Measurements from ENCODE around the gene SCAMP5.

The SCAMP5 gene, protein sequence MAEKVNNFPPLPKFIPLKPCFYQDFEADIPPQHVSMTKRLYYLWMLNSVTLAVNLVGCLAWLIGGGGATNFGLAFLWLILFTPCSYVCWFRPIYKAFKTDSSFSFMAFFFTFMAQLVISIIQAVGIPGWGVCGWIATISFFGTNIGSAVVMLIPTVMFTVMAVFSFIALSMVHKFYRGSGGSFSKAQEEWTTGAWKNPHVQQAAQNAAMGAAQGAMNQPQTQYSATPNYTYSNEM

DNA sequence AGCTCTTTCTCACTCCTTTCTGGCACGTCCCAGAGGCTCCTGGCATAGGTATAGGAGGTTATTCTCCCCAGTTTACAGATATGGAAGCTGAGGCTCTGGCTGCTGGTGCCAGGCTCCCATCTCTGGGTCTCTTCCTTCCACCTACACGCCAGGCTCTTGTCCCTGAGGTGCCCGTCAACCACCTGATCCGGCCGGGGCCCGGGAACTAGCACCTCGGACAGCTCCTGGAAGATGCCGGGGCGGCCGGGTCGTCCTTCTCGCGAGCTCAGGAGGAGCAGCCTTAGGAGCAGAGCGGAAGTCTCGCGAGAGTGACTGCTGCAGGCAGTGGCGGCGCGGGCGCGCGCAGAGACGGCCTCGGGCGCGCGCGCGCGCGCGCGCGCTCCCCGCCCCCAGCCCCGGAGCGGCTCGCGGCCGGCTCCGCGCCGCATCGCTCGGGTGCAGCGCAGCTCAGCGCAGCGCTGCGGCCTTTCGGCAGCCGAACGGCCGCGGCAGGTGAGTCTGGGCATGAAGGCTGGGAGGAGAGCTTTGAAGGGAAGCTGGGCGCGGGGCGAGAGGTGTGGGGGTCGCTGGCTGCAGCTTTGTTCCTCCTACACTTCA, at the start of gene SCAMP5:
Gene SCAMP5, plus strand, starts transcription at position 382 of the 597 bp plus-strand sequence. CDS start 16,277 bp downstream, outside the sequence.
- DNase-seq: peak; percentile 95

DNA sequence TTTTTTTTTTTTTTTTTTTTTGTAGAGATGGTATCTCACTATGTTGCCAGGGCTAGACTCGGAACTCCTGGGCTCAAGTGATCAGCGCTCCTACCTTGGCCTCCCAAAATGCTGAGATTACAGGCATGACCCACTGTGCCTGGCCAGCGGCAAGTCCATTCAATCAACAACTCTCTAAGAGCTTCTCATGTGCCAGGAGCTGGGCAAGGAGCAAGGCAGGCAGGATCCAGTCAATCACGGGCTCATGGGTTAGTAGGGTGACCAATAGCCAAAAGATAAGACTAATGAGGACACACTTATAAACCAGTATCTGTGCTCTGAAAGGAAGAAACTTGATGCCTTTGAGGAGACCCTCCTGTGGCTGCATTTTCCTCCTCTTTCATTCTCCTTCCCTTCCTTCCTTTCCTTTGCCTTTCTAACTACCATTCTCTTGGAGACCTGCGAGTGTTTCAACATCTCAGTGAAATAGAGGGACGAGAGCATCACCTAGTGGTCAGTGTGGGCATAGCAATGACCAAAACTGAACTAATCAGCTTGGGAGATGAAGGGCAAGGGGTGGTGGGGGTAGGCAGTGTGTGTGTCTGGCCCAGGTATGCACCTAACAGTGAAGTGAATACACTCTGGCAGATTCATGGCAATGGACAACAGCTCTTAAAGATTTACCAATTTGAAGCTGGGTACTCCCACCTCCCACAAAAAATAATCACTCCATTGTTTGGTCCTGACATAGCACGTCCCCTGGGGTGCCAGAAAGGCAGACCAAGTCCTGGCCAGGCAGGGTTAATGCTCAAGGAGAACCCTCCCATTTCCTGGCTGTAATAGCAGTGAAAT, 45.1 kb upstream of the SCAMP5 start:
- peak; percentile 80 for DNase-seq

DNA sequence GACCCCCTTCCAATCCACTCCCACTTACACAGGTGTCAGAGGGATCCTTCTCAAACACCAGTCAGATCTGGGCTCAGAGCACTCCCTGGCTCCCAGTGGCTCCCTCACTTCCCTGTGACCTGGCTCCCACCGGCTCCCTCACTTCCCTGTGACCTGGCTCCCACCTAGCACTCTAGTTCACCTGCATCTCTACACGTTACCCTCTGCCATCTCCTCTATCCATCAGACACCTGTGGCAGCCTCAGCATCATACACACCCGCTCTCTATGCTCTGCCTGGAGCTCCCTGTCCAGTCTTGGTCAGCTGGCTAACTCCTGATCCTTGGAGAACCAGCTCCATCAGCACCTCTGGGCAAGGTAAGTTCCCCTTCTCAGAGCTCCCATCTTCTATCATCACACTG, 44.4 kb upstream of the SCAMP5 start:
- no peak for DNase-seq

DNA sequence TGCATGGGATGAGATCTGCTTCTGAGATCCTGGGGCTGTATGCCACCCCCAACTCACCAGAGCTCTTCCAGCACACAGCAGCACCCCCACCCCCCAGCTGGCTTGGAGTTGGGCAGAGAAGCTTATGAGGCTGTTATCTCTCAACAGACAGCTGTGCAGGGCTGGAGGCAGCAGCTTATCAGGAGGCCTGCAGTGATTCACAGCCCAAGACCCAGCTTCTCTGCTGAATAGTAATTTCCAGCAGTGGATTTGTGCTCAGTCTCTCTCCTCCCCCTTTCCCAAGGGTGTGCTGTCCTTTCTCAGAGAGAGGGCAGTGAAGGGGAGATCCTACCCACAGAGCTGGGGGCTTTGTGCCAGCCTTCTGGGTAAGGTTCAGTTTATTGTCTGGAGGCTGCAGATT, 40.8 kb upstream of the SCAMP5 start:
- no peak for DNase-seq

DNA sequence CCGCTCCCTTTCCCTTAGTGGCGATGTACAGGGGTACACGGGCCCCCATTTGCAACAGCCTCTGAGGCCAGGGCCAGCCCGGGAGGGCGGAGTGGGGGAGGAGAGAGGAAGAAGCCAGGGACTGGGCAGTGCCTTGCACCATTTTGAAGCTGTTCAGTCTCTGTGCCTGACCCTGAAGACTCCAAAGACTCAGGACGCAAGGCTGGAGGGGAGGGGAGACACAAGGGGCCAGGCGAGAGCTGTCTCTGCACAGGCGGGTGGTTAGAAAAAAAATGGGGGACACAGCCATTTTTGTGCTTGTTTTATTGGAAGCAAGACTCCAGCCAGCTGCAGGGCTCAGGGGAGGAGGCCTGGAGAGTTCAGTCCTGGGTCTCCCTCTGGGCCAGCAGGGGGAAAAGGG, 40.3 kb upstream of the SCAMP5 start:
- no peak for DNase-seq

DNA sequence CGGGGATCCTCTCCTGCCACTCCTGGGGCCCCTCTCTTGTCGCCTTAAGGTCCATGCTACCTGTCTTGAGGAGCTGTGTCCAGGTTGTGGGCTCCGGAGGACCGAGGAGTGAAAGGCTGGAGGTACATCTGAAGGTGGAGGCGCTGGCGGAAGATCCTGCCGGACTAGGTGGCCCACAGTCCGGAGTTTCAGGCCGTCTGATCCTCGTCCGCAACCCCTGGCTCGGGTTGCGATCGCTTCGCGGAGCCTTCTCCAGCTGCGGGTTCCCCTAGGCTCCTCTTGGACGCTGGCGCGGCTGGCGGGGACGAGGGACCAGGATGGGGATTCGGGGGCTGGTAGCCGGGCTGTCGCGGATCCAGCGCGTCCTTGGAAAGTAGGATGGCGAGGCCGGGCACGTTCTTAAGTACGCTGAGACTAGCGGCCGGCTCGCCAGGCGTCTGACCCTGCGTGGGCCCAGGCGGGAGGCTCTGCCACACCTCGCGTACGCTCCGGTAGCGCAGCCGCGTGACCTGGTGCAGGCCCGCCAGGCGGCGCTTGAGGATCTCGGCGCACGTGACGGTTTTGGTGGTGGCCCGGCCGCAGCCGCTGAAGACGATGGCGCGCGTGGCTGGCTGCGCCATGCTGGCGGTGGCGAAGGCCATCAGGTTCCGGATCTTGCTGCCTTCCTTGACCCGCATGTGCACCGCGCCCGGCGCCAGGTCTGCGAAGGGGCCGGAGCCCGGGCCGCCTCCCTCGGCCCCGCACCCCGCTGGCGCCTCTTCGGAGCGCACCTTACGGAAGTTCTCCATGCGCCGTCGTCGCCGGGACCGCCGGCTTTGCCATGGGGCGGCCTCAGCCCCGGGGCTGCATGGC, 39.3 kb upstream of the SCAMP5 start:
- peak; percentile 81 for DNase-seq

DNA sequence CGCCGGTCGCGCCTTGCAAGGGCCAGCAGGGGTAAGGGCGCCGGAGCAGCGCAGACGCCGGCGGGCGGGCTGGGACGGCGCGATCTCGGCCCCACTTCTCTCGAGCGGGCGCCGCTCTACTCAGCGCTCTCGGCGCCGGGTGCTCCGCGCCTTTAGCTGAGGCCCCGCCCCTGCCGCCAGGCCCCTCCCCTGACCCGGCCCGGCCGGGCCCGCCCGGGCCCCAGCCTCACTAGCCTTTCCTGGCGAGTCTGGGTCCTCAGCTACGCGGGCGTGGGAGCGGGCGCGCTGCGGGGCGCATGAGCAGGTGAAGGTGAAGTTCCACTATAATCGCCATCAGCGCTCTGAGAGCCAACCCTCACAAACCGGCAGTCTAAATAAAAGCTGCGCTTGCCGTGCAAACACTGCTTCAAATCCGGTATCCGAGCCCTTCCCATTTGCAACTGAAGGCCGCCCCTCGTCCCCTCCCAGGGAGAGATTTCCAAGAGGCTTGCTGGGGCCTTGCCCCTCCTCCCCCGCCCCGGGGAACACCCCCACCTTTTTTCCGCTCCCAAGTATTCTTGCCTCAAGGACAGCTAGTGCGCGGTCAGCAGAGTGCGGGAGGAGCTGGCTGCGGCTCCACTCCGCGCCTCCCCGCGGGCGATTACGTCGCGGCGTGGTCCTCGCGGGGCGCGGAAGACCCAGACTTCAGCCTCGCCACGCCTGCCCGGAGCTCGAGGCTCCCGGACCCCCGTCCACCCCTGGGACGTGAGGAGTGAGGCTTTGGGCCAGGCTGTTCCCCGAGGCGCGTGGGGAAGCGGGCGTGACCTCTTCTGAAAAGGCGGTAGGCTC, 38.5 kb upstream of the SCAMP5 start, which contains the start of gene RPP25:
Gene RPP25, minus strand, starts transcription at position 125 of the 828 bp plus-strand sequence. CDS start 189 bp downstream, outside the sequence.
- peak; percentile 83 for DNase-seq

DNA sequence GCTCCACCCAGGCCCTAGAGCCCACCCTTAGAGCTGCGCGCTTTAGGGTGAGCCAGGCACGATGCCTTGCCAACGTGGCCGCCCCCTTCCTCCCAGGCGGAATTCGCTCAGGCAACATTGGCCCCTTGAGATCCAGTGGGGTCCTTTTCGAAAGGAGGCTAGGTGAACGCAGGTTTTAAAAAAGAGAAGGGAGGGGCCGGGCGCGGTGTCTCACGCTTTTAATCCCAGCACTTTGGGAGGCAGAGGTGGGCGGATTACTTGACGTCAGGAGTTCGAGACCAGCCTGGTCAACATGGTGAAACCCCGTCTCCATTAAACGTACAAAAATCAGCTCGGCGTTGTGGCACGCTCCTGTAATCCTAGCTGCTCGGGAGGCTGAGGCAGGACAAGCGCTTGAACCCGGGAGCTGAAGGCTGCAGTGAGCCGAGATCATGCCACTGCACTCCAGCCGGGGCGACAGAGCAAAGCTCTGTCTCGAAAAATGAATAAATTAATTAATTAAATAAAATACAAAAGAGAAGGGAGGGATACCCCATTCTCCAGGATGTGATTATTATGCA, 37.8 kb upstream of the SCAMP5 start:
- DNase-seq: no peak

DNA sequence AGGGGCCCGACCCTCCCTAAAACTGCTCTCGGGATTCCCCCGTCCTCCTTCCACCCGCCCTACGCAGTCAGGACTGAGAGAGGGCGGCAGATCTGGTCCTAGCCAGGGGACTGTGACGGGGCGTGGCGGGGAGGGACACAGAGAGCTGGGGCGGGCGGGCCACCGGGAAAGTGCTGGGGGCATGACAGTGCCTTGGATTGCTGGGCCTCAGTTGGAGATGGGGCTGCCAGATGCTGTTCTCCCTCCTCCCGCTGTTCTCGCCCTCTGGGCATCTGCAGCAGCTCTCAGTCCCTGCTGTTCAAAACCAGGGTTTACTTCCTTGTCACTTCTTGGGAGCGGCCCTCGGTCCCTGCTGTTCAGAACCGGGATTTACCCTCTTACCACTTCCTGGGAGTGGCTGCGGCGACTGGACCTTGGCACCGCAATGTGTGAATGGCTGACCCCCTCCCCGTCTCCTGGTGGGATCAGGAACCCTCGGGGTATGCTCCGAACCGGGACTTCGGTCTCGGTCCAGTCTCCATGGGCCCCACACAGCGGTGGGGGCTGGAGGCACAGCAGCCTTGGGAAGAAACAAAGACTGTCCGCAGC, 36.9 kb upstream of the SCAMP5 start:
- no peak for DNase-seq

DNA sequence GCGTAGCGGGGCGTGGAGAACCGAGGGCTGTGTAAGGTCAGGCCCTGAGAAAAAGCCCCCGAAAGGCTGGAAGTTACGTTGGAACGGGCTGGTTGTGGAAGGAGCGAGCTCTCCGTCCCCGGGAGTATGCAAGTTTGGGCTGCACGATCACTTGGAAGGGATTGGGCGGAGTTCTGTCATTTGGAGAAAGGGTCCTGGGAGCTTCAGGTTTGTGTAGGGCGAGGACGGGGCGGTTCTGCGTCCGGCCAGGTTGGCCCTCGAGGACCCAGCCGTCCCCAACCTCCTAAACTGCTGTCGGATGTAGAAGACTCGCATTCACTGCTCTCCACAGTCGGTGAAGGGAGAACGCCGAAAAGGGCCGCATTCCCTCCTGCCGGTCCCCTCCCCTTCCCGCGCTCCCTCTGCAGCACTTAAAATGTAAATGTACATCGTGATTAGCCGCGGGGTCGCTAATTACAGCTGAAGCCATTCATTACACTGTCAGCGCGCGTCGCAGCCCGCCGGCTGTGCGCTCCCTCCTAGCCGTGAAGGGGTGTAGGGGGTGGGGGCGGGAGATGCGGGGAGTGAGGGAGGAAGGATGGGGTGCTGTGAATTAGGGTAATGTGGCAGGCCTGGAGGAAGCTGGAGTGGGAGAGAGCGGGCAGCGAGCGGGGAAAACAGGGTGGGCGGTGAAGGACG, 36.3 kb upstream of the SCAMP5 start:
- no peak for DNase-seq

DNA sequence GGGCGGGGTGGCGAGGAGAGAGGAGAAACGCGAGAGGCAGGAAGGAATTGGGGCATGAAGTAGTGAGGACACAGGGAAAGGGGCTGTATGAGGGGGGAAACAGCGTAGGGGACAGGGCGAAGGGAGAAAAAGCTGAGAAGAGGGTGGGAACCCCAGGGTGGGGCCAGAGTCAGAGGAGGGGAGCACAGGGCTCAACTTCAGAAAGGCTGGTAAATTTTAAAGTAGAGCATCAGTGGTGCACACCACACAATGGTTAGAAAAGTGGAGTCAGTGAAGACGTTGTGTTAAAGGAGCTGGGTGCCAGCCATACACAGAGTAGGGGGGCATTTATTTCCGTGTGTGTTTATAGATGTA, 35.8 kb upstream of the SCAMP5 start:
- no peak for DNase-seq

DNA sequence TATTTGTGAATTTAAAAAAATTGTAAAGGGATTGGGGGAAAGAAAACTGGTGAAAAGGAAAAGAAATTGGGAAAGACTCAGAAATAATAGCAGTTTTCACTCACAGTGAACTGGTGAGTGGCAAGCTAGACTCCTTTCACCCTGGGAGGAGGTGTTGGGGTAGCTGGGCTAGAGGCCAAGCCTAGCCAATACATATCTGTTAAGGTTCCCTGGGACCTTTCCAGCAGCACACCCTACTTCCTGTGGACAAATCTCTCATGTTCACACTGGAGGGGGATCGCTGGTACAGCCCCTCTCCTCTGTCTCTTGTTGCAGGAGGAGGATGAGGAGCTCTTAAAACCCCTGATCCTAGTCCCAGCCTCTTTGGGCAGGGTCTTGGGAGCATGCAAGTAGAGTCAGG, 35.1 kb upstream of the SCAMP5 start:
- DNase-seq: no peak

DNA sequence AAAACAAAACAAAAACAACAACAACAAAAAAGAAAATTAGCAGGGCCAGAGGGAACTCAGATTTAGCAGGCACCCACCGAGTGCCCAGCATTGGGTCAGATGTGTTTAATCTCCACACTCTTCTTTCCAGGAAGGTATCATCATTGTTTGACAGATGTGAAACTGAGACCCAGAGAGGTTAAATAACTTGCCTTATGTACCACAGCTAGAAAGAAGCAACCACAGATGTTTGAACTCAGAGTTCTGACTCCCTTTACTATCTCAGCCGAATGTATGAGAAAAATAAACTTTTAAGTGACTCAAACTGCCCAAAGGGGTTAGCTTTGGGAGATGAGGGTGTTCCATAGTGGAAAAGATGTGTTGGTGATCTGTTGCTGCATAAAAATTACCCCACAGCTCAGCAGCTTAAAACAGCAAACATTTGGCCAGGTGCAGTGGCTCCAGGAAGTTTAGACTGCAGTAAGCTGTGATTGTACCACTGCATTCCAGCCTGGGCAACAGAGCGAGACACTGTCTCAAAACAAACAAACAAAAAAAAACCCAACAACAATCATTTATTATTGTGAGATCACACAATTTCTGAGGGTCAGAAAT, 34.3 kb upstream of the SCAMP5 start:
- peak; percentile 28 for DNase-seq

DNA sequence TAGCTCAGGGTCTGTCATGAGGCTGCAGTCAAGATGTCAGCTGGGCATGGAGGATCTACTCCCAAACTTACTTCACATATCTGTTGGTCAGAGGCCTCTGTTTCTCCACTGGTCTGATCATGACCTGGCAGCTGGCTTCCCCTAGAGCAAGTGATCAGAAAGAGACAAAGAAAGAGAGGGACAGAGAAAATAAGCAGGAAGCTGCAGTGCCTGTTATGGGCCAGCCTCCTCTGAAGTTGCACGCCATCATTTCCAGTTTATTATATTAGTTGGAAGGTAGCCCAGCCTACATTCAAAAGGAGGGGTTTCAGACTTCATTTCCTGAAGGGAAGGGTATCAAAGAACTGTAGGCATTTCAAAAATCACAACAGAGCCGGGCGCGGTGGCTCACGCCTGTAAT, 33.7 kb upstream of the SCAMP5 start:
- no peak for DNase-seq

DNA sequence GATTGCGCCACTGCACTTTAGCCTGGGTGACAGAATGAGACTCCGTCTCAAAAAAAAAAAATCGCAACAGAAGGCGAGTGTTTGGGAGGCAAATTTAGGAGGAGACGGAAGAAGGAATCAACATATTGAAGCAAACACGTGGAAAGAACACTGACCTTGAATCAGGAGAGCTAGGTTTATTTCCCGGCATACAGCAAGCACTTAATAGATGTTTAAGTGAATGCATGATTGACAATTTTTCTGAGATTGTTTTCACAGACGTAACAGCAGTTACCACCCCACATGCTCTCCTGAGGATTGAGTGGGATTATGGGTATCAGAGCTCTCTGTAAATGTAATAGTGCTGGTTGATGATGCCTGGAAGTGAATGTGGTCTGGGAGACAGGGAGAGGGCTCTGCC, 33.1 kb upstream of the SCAMP5 start:
- DNase-seq: no peak

DNA sequence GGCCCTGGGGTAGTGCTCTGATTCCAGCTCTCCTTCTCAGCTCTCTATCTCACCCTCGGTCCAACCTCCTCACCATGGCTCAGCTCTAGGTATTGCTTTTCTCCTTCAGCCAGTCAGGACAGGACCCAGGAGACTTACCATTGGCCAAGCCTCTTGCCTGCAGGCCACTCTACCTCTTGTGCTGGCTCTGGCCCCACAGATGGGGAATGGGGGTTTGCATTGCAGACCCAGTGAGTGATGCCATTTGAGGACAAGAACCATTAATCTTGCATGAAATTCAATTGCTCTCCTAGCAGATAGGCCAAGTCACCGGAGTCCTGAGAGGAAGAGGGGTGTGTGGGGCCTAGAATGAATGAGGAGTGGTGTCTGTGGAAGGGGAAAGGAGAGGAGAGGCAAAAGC, 32.7 kb upstream of the SCAMP5 start:
- DNase-seq: no peak

DNA sequence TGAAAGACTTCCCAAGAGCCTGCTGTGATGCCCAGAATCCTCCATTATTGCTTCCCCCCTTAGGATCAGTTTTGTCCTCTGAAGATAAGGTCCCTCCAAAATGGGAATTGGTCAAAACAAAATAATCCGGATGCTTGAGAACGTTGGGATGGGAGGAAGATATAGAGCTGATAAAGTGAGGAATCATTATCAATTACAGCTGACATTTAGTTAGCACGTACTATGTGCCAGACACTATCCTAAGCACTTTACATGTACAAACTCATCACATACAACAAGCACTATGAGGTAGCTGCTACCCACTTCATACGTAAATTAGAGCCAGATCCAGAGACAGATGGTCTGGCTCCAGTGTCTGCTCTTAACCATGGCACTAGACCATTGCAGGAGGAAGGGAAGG, 32.1 kb upstream of the SCAMP5 start:
- no peak for DNase-seq

DNA sequence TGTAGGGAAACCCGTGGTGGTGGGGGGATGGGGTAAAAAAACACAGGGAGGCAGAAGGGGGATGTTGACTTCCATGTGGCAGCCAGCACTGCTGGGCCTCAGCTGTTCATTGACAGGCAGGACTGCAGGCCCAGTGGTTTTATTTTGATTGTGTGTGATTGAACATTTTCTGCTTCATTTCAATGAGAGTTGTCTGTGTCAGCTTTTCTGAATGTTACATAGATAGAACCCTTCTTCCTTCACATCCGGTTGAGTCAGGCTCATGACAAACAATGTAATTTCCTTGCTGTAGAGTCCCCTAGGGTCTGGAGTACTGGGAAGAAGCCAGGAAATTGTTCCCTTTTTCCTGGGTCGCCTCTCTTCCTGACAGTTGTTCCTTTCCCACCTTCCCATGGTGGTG, 30.6 kb upstream of the SCAMP5 start:
- DNase-seq: peak; percentile 17

DNA sequence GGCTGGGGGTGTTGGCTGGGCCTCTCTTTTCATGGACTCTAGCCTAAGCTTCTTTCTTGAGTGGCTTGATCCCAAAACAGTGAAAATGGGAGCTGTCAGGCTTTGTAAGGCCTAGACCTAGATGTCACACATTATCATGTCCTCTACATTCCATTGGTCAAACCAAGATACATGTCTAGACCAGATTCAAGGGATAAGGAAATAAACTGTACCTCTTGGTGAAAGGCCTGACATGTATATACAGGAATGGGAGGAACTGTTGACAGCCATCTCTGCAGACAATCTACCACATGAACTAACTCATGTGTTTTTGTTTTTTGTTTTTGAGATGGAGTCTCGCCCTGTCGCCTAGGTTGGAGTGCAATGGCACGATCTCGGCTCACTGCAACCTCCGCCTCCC, 27.7 kb upstream of the SCAMP5 start:
- no peak for DNase-seq

DNA sequence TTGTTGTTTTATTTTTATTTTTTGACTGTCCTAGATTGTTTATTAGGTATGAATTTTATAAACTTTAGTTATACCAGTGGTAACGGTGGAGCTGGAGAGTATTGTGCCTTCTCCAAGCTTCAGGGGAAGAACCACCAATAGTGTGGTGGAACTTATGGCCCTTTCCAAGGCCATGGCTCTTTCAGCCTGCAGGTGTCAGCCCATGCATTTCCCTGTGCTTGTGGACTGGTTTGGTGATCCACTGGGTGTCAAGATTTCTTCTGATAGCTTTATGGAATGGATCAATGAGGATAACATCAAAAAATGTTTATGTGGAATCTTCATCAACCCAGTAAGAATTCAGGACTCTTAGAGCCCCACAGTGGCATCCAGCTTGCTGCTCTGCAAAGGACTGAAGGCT, 19.2 kb upstream of the SCAMP5 start:
- DNase-seq: no peak
